Measurements from ENCODE around the gene CFC1.
"Not testable (repeated sequence)": the region's sequence is repeated elsewhere in the genome, so short reads cannot be mapped to it uniquely, and the experiment has no call there.

Gene CFC1

DNA sequence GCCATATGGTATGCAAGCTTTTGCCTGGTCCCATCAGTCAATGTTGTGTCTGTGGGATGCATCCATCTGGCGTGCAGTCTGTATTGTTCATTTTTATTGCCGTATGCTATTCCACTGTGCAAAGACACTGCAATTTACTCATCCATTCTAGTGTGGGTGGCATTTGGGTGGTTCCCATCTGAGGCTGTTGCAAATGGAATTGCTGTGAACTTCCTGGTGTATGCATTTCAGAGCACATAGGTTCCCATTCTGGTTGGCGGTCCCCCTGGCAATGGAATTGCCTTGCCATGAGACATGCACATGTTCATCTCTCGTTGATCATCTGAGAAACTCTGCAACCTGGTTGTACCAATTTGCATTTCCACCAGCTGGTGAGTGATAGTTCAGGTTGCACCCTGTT, 21.8 kb downstream of the CFC1 start:
- H3K9ac ChIP-seq (ENCODE audit: low read depth, low read length); H3K36me3 ChIP-seq (ENCODE audit: insufficient read depth, low read length); H3K4me1 ChIP-seq (ENCODE audit: control insufficient read depth, insufficient read depth, low read length); H3K27me3 ChIP-seq (ENCODE audit: control insufficient read depth, insufficient read depth, low read length); H3K9me3 ChIP-seq (replicated peaks; ENCODE audit: low read length); H3K4me3 ChIP-seq (ENCODE audit: low read length); H3K4me2 ChIP-seq (ENCODE audit: low read length): not testable (repeated sequence)

DNA sequence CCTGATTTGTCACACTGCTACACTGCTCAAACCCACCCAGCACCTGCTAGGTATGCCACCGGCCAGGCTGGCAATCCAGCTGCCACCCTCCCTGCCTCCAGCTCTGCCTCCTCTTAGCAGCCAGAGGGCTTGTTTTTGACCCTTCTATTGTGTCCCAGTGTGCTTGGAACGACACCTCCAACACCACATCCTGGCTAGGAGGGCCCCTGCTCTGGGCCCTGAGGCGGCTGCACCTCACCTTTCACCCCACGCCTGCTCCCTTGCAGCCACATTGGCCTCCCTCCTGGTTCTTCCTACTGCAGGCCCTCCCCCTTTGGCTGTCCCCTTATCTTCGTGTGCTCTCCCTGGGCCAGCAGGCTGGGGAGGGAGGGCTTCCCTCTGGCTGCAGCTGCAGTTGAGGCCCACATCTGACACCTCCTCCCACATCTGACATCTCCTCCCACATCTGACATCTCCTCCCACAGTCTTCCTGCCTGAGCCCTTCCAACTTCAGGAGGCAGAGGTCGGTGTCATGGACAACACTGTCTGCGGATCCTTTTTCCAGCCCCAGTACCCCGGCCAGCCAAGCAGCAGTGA, 23.1 kb downstream of the CFC1 start:
- not testable (repeated sequence) for H3K27me3 ChIP-seq (ENCODE audit: control insufficient read depth, insufficient read depth, low read length); H3K4me3 ChIP-seq (ENCODE audit: low read length); H3K4me2 ChIP-seq (ENCODE audit: low read length); H3K4me1 ChIP-seq (ENCODE audit: control insufficient read depth, insufficient read depth, low read length); H3K36me3 ChIP-seq (ENCODE audit: insufficient read depth, low read length); H3K9ac ChIP-seq (ENCODE audit: low read depth, low read length); H3K9me3 ChIP-seq (replicated peaks; ENCODE audit: low read length)

DNA sequence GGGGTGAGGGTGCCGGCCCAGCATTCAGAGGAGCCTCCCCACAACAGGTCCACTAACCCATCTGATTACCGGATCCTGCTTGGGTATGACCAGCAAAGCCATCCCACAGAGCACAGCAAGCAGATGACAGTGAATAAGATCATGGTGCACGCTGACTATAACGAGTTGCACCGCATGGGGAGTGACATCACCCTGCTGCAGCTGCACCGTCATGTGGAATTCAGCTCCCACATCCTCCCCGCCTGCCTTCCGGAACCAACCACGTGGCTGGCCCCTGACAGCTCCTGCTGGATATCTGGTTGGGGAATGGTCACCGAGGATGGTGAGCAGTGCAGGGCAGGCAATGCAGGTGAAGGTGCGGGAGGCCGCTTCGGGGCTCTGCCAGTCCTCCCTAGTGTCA, 25.1 kb downstream of the CFC1 start:
- H3K27me3 ChIP-seq (ENCODE audit: control insufficient read depth, insufficient read depth, low read length); H3K4me3 ChIP-seq (ENCODE audit: low read length); H3K4me1 ChIP-seq (ENCODE audit: control insufficient read depth, insufficient read depth, low read length); H3K4me2 ChIP-seq (ENCODE audit: low read length); H3K9me3 ChIP-seq (replicated peaks; ENCODE audit: low read length); H3K36me3 ChIP-seq (ENCODE audit: insufficient read depth, low read length); H3K9ac ChIP-seq (ENCODE audit: low read depth, low read length): not testable (repeated sequence)

DNA sequence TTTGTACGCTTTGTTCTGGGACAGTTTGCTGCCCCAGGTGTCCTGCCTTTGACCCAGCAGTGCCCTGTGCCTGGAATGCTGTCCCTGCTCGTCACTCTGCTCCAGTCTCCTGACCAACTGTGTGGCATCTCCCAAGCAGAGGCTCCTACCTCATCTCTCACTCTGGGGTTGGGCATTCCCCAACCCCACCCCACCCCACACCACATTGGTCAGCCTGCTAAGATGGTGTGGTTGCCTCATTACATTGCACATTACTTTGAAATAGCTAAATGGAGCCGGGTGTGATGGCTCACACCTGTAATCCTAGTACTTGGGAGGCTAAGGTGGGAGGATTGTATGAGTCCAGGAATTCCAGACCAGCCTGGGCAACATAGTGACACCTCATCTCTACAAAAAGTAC, 27.4 kb downstream of the CFC1 start:
- H3K4me2 ChIP-seq (ENCODE audit: low read length); H3K4me3 ChIP-seq (ENCODE audit: low read length); H3K9ac ChIP-seq (ENCODE audit: low read depth, low read length); H3K36me3 ChIP-seq (ENCODE audit: insufficient read depth, low read length); H3K27me3 ChIP-seq (ENCODE audit: control insufficient read depth, insufficient read depth, low read length); H3K4me1 ChIP-seq (ENCODE audit: control insufficient read depth, insufficient read depth, low read length); H3K9me3 ChIP-seq (replicated peaks; ENCODE audit: low read length): not testable (repeated sequence)

DNA sequence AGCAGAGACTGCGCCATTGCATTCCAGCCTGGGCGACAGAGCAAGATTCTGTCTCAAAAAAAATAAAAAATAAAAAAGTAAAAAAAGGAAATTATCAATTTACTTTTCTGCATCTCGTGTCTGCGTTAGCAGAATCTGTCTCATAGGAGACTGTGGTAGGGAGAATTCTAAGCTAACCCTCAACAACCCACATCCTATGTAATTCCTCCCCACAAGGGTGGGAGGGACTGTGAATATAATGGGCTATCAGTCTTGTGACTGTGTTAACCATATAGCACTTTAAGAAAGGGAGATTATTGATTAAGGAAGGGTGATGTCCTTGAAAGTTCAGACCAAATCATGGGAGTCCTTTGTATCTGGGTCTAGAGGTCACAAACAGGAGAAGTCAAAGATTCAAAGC, 33.2 kb downstream of the CFC1 start:
- H3K9ac ChIP-seq (ENCODE audit: low read depth, low read length); H3K36me3 ChIP-seq (ENCODE audit: insufficient read depth, low read length); H3K4me3 ChIP-seq (ENCODE audit: low read length): not testable (repeated sequence)

DNA sequence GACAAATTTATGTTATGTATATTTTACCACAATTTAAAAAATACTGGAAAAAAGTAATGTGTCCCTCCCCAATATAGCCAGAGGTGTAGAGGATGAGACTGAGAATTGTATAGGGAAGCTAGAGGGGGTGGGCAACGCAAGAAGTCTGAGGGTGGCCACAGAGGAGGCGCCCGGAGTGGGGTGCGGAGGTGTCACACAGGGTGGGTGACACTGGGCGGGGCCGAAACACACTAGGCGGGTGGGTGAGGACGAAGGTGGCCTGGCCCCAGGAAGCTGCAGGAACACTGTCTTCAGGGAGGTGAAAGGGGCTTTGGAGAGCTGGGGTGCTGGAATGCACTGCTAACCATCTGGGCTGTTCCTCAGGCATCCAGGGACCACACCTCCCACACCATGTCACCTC, 42.9 kb downstream of the CFC1 start:
- H3K4me2 ChIP-seq (ENCODE audit: low read length); H3K36me3 ChIP-seq (ENCODE audit: insufficient read depth, low read length); H3K4me1 ChIP-seq (ENCODE audit: control insufficient read depth, insufficient read depth, low read length); H3K27me3 ChIP-seq (ENCODE audit: control insufficient read depth, insufficient read depth, low read length); H3K9ac ChIP-seq (ENCODE audit: low read depth, low read length); H3K9me3 ChIP-seq (replicated peaks; ENCODE audit: low read length); H3K4me3 ChIP-seq (ENCODE audit: low read length): not testable (repeated sequence)

More for the DNA sequence above, 33.2 kb downstream of the CFC1 start:
- H3K9me3 ChIP-seq (replicated peaks; ENCODE audit: low read length); H3K27me3 ChIP-seq (ENCODE audit: control insufficient read depth, insufficient read depth, low read length); H3K4me2 ChIP-seq (ENCODE audit: low read length); H3K4me1 ChIP-seq (ENCODE audit: control insufficient read depth, insufficient read depth, low read length): not testable (repeated sequence)

DNA sequence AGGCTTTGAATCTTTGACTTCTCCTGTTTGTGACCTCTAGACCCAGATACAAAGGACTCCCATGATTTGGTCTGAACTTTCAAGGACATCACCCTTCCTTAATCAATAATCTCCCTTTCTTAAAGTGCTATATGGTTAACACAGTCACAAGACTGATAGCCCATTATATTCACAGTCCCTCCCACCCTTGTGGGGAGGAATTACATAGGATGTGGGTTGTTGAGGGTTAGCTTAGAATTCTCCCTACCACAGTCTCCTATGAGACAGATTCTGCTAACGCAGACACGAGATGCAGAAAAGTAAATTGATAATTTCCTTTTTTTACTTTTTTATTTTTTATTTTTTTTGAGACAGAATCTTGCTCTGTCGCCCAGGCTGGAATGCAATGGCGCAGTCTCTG, 45.2 kb downstream of the CFC1 start:
- not testable (repeated sequence) for H3K27me3 ChIP-seq (ENCODE audit: control insufficient read depth, insufficient read depth, low read length); H3K36me3 ChIP-seq (ENCODE audit: insufficient read depth, low read length); H3K9ac ChIP-seq (ENCODE audit: low read depth, low read length); H3K4me2 ChIP-seq (ENCODE audit: low read length); H3K9me3 ChIP-seq (replicated peaks; ENCODE audit: low read length); H3K4me3 ChIP-seq (ENCODE audit: low read length); H3K4me1 ChIP-seq (ENCODE audit: control insufficient read depth, insufficient read depth, low read length)

DNA sequence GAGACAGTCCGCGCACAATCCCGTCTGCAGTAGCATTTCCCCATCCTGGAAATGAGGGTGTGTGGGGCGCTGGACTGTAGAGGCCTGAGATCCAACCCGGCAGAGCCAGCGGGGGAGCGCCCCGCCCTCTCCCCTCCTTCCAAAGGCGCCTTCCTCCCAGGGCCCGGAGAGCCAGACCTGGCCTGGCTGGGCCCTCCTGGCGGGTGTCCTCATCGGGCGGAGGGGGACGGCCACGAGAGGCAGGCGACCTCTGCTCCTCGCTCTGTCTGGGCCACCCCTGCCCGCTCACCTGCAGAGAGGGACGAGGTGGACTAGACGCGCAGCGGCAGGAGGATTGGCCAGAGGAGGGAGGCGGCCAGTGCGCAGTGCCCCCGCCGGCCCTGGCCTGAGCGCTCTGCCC, 49.9 kb downstream of the CFC1 start:
- H3K4me1 ChIP-seq (ENCODE audit: control insufficient read depth, insufficient read depth, low read length); H3K9me3 ChIP-seq (replicated peaks; ENCODE audit: low read length); H3K36me3 ChIP-seq (ENCODE audit: insufficient read depth, low read length); H3K4me3 ChIP-seq (ENCODE audit: low read length); H3K9ac ChIP-seq (ENCODE audit: low read depth, low read length); H3K27me3 ChIP-seq (ENCODE audit: control insufficient read depth, insufficient read depth, low read length); H3K4me2 ChIP-seq (ENCODE audit: low read length): not testable (repeated sequence)

DNA sequence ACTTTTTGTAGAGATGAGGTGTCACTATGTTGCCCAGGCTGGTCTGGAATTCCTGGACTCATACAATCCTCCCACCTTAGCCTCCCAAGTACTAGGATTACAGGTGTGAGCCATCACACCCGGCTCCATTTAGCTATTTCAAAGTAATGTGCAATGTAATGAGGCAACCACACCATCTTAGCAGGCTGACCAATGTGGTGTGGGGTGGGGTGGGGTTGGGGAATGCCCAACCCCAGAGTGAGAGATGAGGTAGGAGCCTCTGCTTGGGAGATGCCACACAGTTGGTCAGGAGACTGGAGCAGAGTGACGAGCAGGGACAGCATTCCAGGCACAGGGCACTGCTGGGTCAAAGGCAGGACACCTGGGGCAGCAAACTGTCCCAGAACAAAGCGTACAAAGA, 51.0 kb downstream of the CFC1 start:
- H3K36me3 ChIP-seq (ENCODE audit: insufficient read depth, low read length); H3K9me3 ChIP-seq (replicated peaks; ENCODE audit: low read length); H3K27me3 ChIP-seq (ENCODE audit: control insufficient read depth, insufficient read depth, low read length); H3K4me2 ChIP-seq (ENCODE audit: low read length); H3K9ac ChIP-seq (ENCODE audit: low read depth, low read length); H3K4me1 ChIP-seq (ENCODE audit: control insufficient read depth, insufficient read depth, low read length); H3K4me3 ChIP-seq (ENCODE audit: low read length): not testable (repeated sequence)

DNA sequence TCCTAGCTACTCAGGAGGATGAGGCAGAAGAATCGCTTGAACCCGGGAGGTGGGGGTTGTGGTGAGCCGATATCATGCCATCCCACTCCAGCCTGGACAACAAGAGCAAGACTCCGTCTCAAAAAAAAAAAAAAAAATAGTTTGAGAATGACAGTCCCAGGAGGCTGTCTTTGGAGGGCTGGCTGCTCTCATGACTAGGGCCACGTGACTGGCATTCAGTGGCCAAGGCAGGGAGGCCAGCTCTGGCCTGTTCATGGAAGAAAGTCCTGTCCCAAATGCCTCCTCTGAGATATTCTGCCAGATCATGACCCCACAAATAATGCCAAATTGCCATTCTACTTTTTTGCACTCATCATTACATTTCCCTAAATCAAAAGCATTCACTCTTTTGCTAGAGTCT, 54.4 kb downstream of the CFC1 start:
- not testable (repeated sequence) for H3K4me2 ChIP-seq (ENCODE audit: low read length); H3K9ac ChIP-seq (ENCODE audit: low read depth, low read length); H3K4me3 ChIP-seq (ENCODE audit: low read length); H3K27me3 ChIP-seq (ENCODE audit: control insufficient read depth, insufficient read depth, low read length); H3K36me3 ChIP-seq (ENCODE audit: insufficient read depth, low read length); H3K4me1 ChIP-seq (ENCODE audit: control insufficient read depth, insufficient read depth, low read length); H3K9me3 ChIP-seq (replicated peaks; ENCODE audit: low read length)

DNA sequence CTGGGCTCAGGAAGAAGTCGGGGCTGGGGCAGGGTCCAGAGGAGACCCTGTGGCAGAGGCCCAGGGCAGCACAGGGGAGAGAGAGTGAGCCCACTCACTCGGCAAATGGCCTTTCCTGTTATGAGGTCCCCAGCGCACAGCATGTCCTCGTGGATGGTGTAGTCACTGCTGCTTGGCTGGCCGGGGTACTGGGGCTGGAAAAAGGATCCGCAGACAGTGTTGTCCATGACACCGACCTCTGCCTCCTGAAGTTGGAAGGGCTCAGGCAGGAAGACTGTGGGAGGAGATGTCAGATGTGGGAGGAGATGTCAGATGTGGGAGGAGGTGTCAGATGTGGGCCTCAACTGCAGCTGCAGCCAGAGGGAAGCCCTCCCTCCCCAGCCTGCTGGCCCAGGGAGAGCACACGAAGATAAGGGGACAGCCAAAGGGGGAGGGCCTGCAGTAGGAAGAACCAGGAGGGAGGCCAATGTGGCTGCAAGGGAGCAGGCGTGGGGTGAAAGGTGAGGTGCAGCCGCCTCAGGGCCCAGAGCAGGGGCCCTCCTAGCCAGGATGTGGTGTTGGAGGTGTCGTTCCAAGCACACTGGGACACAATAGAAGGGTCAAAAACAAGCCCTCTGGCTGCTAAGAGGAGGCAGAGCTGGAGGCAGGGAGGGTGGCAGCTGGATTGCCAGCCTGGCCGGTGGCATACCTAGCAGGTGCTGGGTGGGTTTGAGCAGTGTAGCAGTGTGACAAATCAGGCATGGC, 55.4 kb downstream of the CFC1 start:
- not testable (repeated sequence) for H3K9me3 ChIP-seq (replicated peaks; ENCODE audit: low read length); H3K9ac ChIP-seq (ENCODE audit: low read depth, low read length); H3K4me2 ChIP-seq (ENCODE audit: low read length); H3K36me3 ChIP-seq (ENCODE audit: insufficient read depth, low read length); H3K4me1 ChIP-seq (ENCODE audit: control insufficient read depth, insufficient read depth, low read length); H3K4me3 ChIP-seq (ENCODE audit: low read length); H3K27me3 ChIP-seq (ENCODE audit: control insufficient read depth, insufficient read depth, low read length)

DNA sequence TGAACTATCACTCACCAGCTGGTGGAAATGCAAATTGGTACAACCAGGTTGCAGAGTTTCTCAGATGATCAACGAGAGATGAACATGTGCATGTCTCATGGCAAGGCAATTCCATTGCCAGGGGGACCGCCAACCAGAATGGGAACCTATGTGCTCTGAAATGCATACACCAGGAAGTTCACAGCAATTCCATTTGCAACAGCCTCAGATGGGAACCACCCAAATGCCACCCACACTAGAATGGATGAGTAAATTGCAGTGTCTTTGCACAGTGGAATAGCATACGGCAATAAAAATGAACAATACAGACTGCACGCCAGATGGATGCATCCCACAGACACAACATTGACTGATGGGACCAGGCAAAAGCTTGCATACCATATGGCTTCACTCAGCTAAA, 56.6 kb downstream of the CFC1 start:
- H3K4me2 ChIP-seq (ENCODE audit: low read length); H3K9me3 ChIP-seq (replicated peaks; ENCODE audit: low read length); H3K36me3 ChIP-seq (ENCODE audit: insufficient read depth, low read length); H3K4me3 ChIP-seq (ENCODE audit: low read length); H3K4me1 ChIP-seq (ENCODE audit: control insufficient read depth, insufficient read depth, low read length); H3K9ac ChIP-seq (ENCODE audit: low read depth, low read length); H3K27me3 ChIP-seq (ENCODE audit: control insufficient read depth, insufficient read depth, low read length): not testable (repeated sequence)
